ENCODE results near the gene SOD1.

DNA sequence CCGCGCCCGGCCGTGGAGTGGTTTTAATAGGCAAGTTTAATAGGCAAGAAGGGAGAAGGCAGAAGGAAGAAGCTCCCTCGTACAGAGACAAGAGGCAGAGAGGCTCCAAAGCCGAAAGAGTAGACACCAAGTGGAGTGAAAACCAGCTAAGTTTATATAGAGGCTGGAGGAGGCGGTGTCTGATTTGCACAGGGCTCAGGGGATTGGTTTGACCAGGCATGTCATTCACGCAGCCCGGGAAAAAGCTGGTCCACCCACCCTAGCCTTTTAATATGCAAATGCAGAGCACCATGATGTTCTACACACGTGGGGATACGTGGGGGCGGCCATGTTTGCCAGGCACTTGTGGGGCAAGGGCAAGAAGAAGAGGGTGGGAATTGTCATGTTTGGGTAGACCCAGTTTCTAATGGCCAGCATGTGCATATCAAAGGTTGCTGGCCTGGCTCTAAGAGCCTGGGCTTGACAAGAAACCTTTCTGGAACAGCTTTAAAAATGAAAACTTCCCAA lies 18.0 kb upstream of the SOD1 start:
- TF ChIP-seq POLR2A (IDR thresholded peaks at IDR 0.05) = no peak
- TF ChIP-seq, protein P1, sequence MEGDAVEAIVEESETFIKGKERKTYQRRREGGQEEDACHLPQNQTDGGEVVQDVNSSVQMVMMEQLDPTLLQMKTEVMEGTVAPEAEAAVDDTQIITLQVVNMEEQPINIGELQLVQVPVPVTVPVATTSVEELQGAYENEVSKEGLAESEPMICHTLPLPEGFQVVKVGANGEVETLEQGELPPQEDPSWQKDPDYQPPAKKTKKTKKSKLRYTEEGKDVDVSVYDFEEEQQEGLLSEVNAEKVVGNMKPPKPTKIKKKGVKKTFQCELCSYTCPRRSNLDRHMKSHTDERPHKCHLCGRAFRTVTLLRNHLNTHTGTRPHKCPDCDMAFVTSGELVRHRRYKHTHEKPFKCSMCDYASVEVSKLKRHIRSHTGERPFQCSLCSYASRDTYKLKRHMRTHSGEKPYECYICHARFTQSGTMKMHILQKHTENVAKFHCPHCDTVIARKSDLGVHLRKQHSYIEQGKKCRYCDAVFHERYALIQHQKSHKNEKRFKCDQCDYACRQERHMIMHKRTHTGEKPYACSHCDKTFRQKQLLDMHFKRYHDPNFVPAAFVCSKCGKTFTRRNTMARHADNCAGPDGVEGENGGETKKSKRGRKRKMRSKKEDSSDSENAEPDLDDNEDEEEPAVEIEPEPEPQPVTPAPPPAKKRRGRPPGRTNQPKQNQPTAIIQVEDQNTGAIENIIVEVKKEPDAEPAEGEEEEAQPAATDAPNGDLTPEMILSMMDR (IDR thresholded peaks at IDR 0.05) = no peak

Data from uterus (tissue), 2 donors.